PC-9 (cell line): ENCODE data around the gene PRDM9. TPM values are rescaled to one million over a fixed set of nuclear protein-coding genes. Genes with fewer than 3 reads are reported as not detected.
"Not testable (repeated sequence)": the region's sequence is repeated elsewhere in the genome, so short reads cannot be mapped to it uniquely, and the experiment has no call there.

Experiments used
- BruUV-seq: library from RNA; stranded (reverse); fragments of 400-500 nt; replicated peaks from 2 replicates; lab custom pipeline; 2021; lab: Mats Ljungman, UMichigan
- CTCF ChIA-PET: fragments of 300-600 bp; sonication (Branson Sonifier 250); formaldehyde crosslinking; loops from one replicate; lab custom pipeline; 2022; ENCODE audit warnings: antibody characterized with exemption; lab: Charles Lee
- POLR2A ChIA-PET: fragments of 300-600 bp; sonication (Branson Sonifier 250); formaldehyde crosslinking; loops from one replicate; lab custom pipeline; 2022; ENCODE audit warnings: antibody characterized with exemption; ENCODE audit not compliant: unreplicated experiment; lab: Charles Lee
- DNase-seq, 2 experiments: peaks; one replicate each; pipeline versions ENCODE4 v3.0.0 to v3.0.0-alpha.2; 2015 to 2022; ENCODE audit warnings: mixed read lengths in 1 of 2
- H2AFZ ChIP-seq: fragments of 200-600 bp; sonication (generic); 2 replicates; pipeline ENCODE4 v1.8.1; 2017; ENCODE audit warnings: antibody characterized with exemption
- H3F3A ChIP-seq: fragments of 200-600 bp; sonication (generic); 2 replicates; pipeline ENCODE4 v1.8.1; 2017; ENCODE audit warnings: antibody characterized with exemption, mild to moderate bottlenecking, low read depth; ENCODE audit not compliant: insufficient read depth
- H3K27ac ChIP-seq: fragments of 200-600 bp; sonication (generic); 2 replicates; pipeline ENCODE4 v1.6.1; 2016; ENCODE audit warnings: mixed run types
- H3K27me3 ChIP-seq: fragments of 200-600 bp; sonication (generic); 2 replicates; pipeline ENCODE4 v1.6.1; 2016; ENCODE audit warnings: low read depth, mixed run types; ENCODE audit not compliant: insufficient read depth
- H3K36me3 ChIP-seq: fragments of 200-600 bp; sonication (generic); 2 replicates; pipeline ENCODE4 v1.6.1; 2016; ENCODE audit warnings: low read depth, mixed run types
- H3K4me1 ChIP-seq: fragments of 200-600 bp; sonication (generic); replicated peaks from 2 replicates; pipeline ENCODE4 v1.6.1; 2016; ENCODE audit warnings: mixed run types; ENCODE audit not compliant: insufficient read depth
- H3K4me2 ChIP-seq: fragments of 200-600 bp; sonication (generic); 2 replicates; pipeline ENCODE4 v1.6.1; 2017; ENCODE audit warnings: mixed run types
- H3K4me3 ChIP-seq: fragments of 200-600 bp; sonication (generic); 2 replicates; pipeline ENCODE4 v1.6.1; 2016; ENCODE audit warnings: mixed run types
- H3K79me2 ChIP-seq: fragments of 200-600 bp; sonication (generic); 2 replicates; pipeline ENCODE4 v1.6.1; 2017; ENCODE audit warnings: low read depth, mixed run types
- H3K9me2 ChIP-seq: fragments of 200-600 bp; sonication (generic); 2 replicates; pipeline ENCODE4 v1.8.1; 2017; ENCODE audit warnings: mild to moderate bottlenecking; ENCODE audit not compliant: insufficient read depth
- H3K9me3 ChIP-seq: fragments of 200-600 bp; sonication (generic); 2 replicates; pipeline ENCODE4 v1.8.1; 2016; ENCODE audit warnings: low read depth; ENCODE audit not compliant: insufficient read depth
- H4K20me1 ChIP-seq: fragments of 200-600 bp; sonication (generic); 2 replicates; pipeline ENCODE4 v1.8.1; 2017; ENCODE audit not compliant: insufficient read depth
- CTCF ChIP-seq: fragments of 200-600 bp; sonication (generic); conservative IDR thresholded peaks from 2 replicates; pipeline ENCODE4 v1.6.1; 2017; ENCODE audit warnings: mixed run types, antibody characterized with exemption, mild to moderate bottlenecking, moderate library complexity
- EZH2 ChIP-seq: fragments of 200-600 bp; sonication (generic); IDR thresholded peaks from 2 replicates; pipeline ENCODE4 v1.8.0; 2017; ENCODE audit warnings: antibody characterized with exemption, low read depth
- intact Hi-C: fragments of 100-400 bp; cut with micrococcal nuclease; formaldehyde crosslinking; loops from one replicate; pipeline ENCODE4 v1.10.0; 2022; ENCODE audit not compliant: unreplicated experiment
- total RNA-seq: library from RNA; stranded (reverse); gene quantifications from 2 replicates; pipeline ENCODE4 v1.2.3, GENCODE V29; 2021

Gene PRDM9
- total RNA-seq, 1 experiment from 2014 or later: not detected

DNA sequence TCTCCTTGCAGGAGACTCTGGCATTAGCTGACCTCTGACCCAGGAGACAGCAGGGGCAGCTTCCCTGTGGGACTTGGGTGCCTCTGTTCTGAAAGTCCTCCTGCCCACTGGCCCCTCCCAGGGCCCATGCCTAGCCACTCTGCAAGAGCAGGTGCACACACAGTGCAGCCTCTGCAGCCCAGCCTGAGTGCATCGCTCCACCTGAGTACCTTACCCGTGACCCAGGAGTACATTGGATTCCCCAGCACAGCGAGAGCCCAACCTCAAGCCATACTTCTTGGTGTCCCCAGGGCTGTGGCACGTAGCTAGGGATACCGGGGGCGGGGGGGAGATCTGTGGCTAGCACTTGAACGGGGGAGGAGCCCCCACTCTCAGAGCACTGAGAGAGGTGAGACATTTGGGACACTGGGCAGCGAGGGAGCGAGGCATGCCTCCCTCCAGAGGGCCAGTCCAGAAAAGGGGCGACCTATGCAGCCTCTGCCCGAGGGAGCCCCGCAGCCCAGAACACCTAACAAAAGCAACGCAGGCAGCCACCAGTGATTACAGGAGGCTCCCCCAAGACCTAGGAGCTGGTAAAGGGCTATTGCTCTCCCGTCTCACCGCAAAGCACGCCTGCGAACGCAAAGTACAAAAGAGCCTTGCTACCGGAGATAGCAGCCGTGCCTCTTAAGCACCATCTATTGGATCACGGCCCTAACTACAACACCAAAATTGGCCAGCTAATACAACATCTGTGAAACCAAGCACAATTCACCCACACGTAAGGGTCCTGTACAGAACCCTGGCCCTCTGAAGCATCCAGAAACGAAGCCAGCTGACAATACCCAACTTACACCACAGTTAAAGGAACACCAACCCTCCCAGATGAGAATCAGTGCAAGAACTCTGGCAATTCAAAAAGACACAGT, 826 bp upstream of the PRDM9 start:
- Histone ChIP-seq H3K4me3 (no peak overlapping the region), H3K79me2 (no peaks in the 10 kb centered on the region), H3K27me3 (no peaks in the 10 kb centered on the region), H3K36me3 (no peaks in the 10 kb centered on the region), H3K9me2 (no peaks in the 10 kb centered on the region), H3K27ac (no peak overlapping the region), H3K4me2 (peak overlapping the region; percentile 31; the same call in 1 of the 2 replicates), H2AFZ (no peak overlapping the region; the same call in 1 of the 2 replicates), H4K20me1 (no peaks in the 10 kb centered on the region), H3K9me3 (no peaks in the 10 kb centered on the region), H3K4me1 (no peaks in the 10 kb centered on the region), H3F3A (no peaks in the 10 kb centered on the region)
- POLR2A ChIA-PET: no interaction called here
- intact Hi-C loops: loop anchor here (10.0 kb wide), 1 partner anchor 302 kb away; no protein-coding TSS in a partner anchor
- no peak for TF ChIP-seq EZH2
- 0 out of 2 replicates have a peak, but pooled peaks have one; percentile 18 for TF ChIP-seq CTCF
- BruUV-seq: no TSS peak
- CTCF ChIA-PET: no interaction called here
- no peak for DNase-seq

- CTCF ChIA-PET, H3K9me3 ChIP-seq, H2AFZ ChIP-seq, H3F3A ChIP-seq, H3K4me3 ChIP-seq, H3K27ac ChIP-seq, intact Hi-C loops, H3K79me2 ChIP-seq, H4K20me1 ChIP-seq, H3K9me2 ChIP-seq, BruUV-seq, H3K4me1 ChIP-seq, H3K4me2 ChIP-seq, DNase-seq, H3K27me3 ChIP-seq, H3K36me3 ChIP-seq: not testable (repeated sequence)
- POLR2A ChIA-PET: interaction anchor here (0.6 kb wide), 2 partner anchors 58 to 441 kb away, joined by 3 to 4 read pairs; no protein-coding TSS in a partner anchor
These were observed 3.0 kb downstream of the PRDM9 start for GRCh38 chr5:23510434-23510833.

DNA sequence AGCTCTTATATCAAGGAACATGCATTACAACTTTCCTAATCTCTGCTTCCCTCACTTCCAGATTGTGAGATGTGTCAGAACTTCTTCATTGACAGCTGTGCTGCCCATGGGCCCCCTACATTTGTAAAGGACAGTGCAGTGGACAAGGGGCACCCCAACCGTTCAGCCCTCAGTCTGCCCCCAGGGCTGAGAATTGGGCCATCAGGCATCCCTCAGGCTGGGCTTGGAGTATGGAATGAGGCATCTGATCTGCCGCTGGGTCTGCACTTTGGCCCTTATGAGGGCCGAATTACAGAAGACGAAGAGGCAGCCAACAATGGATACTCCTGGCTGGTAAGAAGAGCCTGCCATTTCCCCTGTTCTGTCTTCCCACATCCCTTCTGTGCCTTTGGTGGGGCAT, 15.1 kb downstream of the PRDM9 start:
- H3K9me2 ChIP-seq: no peaks in the 10 kb centered on the region
- POLR2A ChIA-PET: no interaction called here
- CTCF ChIA-PET: no interaction called here
- BruUV-seq: no TSS peak
- no peaks in the 10 kb centered on the region for H3K36me3 ChIP-seq
- H3K4me1 ChIP-seq: no peaks in the 10 kb centered on the region
- H3K9me3 ChIP-seq: no peaks in the 10 kb centered on the region
- H3K79me2 ChIP-seq: no peaks in the 10 kb centered on the region
- intact Hi-C loops: no loop called here
- H3K4me3 ChIP-seq: no peak overlapping the region
- H2AFZ ChIP-seq: no peak overlapping the region
- no peaks in the 10 kb centered on the region for H4K20me1 ChIP-seq
- no peak overlapping the region for H3K4me2 ChIP-seq
- no peaks in the 10 kb centered on the region for H3F3A ChIP-seq
- TF ChIP-seq EZH2 (no peak), CTCF (no peak)
- DNase-seq: no peak
- H3K27me3 ChIP-seq: no peaks in the 10 kb centered on the region
- no peak overlapping the region for H3K27ac ChIP-seq
